GM23338 (cell line): ENCODE measurements around the gene TARBP2. TPM values are rescaled to one million over a fixed set of nuclear protein-coding genes. Genes with fewer than 3 reads are reported as not detected.

Experiments
- ATAC-seq: fragments of 200-7000 bp; cut with Tn5 transposase; 3 replicates; pipeline ENCODE4 v1.9.1; 2020
- DNase-seq: peaks from one replicate; pipeline ENCODE4 v3.0.0-alpha.2; 2015; ENCODE audit warnings: low spot score
- H2AFZ ChIP-seq: fragments of 200-600 bp; sonication (generic); 2 replicates; pipeline ENCODE4 v1.8.0; 2016; ENCODE audit warnings: antibody characterized with exemption, mild to moderate bottlenecking, moderate library complexity
- H3F3A ChIP-seq: fragments of 200-600 bp; sonication (generic); replicated peaks from 2 replicates; pipeline ENCODE4 v1.8.0; 2017; ENCODE audit warnings: antibody characterized with exemption, mixed run types, low read depth
- H3K27ac ChIP-seq: fragments of 200-600 bp; sonication (generic); 2 replicates; pipeline ENCODE4 v1.6.1; 2016; ENCODE audit warnings: low read depth
- H3K27me3 ChIP-seq: fragments of 200-600 bp; sonication (generic); 2 replicates; pipeline ENCODE4 v1.8.0; 2016; ENCODE audit warnings: mild to moderate bottlenecking, mixed run types, moderate library complexity; ENCODE audit not compliant: insufficient read depth
- H3K36me3 ChIP-seq: fragments of 200-600 bp; sonication (generic); 2 replicates; pipeline ENCODE4 v1.8.0; 2016; ENCODE audit warnings: mild to moderate bottlenecking; ENCODE audit not compliant: insufficient read depth
- H3K4me1 ChIP-seq: fragments of 200-600 bp; sonication (generic); 2 replicates; pipeline ENCODE4 v1.8.0; 2016; ENCODE audit warnings: mild to moderate bottlenecking, moderate library complexity; ENCODE audit not compliant: insufficient read depth
- H3K4me2 ChIP-seq: fragments of 200-600 bp; sonication (generic); 2 replicates; pipeline ENCODE4 v1.7.1; 2017; ENCODE audit warnings: mixed run types
- H3K4me3 ChIP-seq: fragments of 200-600 bp; sonication (generic); 2 replicates; pipeline ENCODE4 v1.6.1; 2016; ENCODE audit warnings: mixed run types
- H3K79me2 ChIP-seq: fragments of 200-600 bp; sonication (generic); replicated peaks from 2 replicates; pipeline ENCODE4 v1.8.0; 2017; ENCODE audit warnings: mild to moderate bottlenecking; ENCODE audit not compliant: insufficient read depth
- H3K9me2 ChIP-seq: fragments of 200-600 bp; sonication (generic); 2 replicates; pipeline ENCODE4 v1.8.0; 2017; ENCODE audit not compliant: insufficient read depth
- H4K20me1 ChIP-seq: fragments of 200-600 bp; sonication (generic); replicated peaks from 2 replicates; pipeline ENCODE4 v1.8.0; 2017; ENCODE audit warnings: mild to moderate bottlenecking; ENCODE audit not compliant: insufficient read depth
- H3K27ac Mint-ChIP-seq: 2 replicates; pipeline ENCODE4 v1.8.0; 2020; ENCODE audit warnings: inconsistent platforms, mild to moderate bottlenecking, moderate library complexity, mixed read lengths
- H3K27me3 Mint-ChIP-seq: 3 replicates; pipeline ENCODE4 v1.8.0; 2022; ENCODE audit warnings: low read depth, mild to moderate bottlenecking, moderate library complexity, mixed read lengths, inconsistent platforms; ENCODE audit not compliant: insufficient read depth, poor library complexity
- H3K36me3 Mint-ChIP-seq: 3 replicates; pipeline ENCODE4 v1.8.0; 2021; ENCODE audit warnings: low read depth, mild to moderate bottlenecking, inconsistent platforms, moderate library complexity, mixed read lengths
- H3K4me1 Mint-ChIP-seq: 3 replicates; pipeline ENCODE4 v1.8.0; 2020; ENCODE audit warnings: mild to moderate bottlenecking, inconsistent platforms, mixed read lengths
- H3K4me3 Mint-ChIP-seq: 3 replicates; pipeline ENCODE4 v1.8.0; 2021; ENCODE audit warnings: moderate library complexity, mild to moderate bottlenecking, inconsistent platforms, mixed read lengths
- H3K9me3 Mint-ChIP-seq: 3 replicates; pipeline ENCODE4 v1.8.0; 2020; ENCODE audit warnings: moderate library complexity, mild to moderate bottlenecking, inconsistent platforms, mixed read lengths
- CREB1 ChIP-seq: fragments of 250-450 bp; sonication (Bioruptor Pico); IDR thresholded peaks from 2 replicates; pipeline ENCODE4 v1.5.0; 2020; ENCODE audit warnings: low read depth, mild to moderate bottlenecking, moderate library complexity
- EZH2 ChIP-seq: fragments of 200-600 bp; sonication (generic); IDR thresholded peaks from one replicate; pipeline ENCODE4 v1.8.0; 2017; ENCODE audit warnings: antibody characterized with exemption, mild to moderate bottlenecking, low read depth; ENCODE audit not compliant: unreplicated experiment
- EZH2phosphoT487 ChIP-seq: fragments of 200-600 bp; sonication (generic); IDR thresholded peaks from one replicate; pipeline ENCODE4 v1.8.1; 2018; ENCODE audit warnings: antibody characterized with exemption; ENCODE audit not compliant: unreplicated experiment
- JUNB ChIP-seq: IDR thresholded peaks from one replicate; pipeline ENCODE4 v1.6.1; 2016; ENCODE audit warnings: antibody characterized with exemption; ENCODE audit not compliant: unreplicated experiment
- NANOG ChIP-seq: IDR thresholded peaks from 2 replicates; pipeline ENCODE4 v1.6.1; 2016; ENCODE audit warnings: antibody characterized with exemption, borderline replicate concordance
- POLR2AphosphoS5 ChIP-seq: IDR thresholded peaks from 2 replicates; pipeline ENCODE4 v1.6.1; 2016; ENCODE audit warnings: antibody characterized with exemption, low read depth
- STAT1 ChIP-seq: IDR thresholded peaks from one replicate; pipeline ENCODE4 v1.6.1; 2016; ENCODE audit warnings: antibody characterized with exemption; ENCODE audit not compliant: unreplicated experiment
- ZNF114 ChIP-seq: fragments of 250-450 bp; sonication (Bioruptor Pico); IDR thresholded peaks from 2 replicates; pipeline ENCODE4 v1.5.0; 2020; ENCODE audit warnings: mild to moderate bottlenecking, moderate library complexity
- ZNF331 ChIP-seq: fragments of 250-450 bp; sonication (Bioruptor Pico); IDR thresholded peaks from 2 replicates; pipeline ENCODE4 v1.5.0; 2020; ENCODE audit warnings: low read depth, mild to moderate bottlenecking, moderate library complexity
- polyA plus RNA-seq: library from polyadenylated mRNA; unstranded; fragments of >200 nt; fragmentation: Nextera tagmentation; extraction: Ambion mirVana; gene quantifications from 2 replicates; pipeline ENCODE4 v1.2.1, GENCODE V29; 2016
- total RNA-seq: library from RNA; depleted of rRNA; stranded (reverse); fragments of >200 nt; shearing (Covaris generic); gene quantifications from 2 replicates; pipeline ENCODE4 v1.2.3, GENCODE V29; 2014
- TF ChIP-seq, protein P1 (sequence below): IDR thresholded peaks from one replicate; pipeline ENCODE4 v1.6.1; 2018; ENCODE audit warnings: antibody characterized with exemption; ENCODE audit not compliant: unreplicated experiment
- TF ChIP-seq, protein P2 (sequence below), 2 experiments: fragments of 200-600 bp in 1 of 2; sonication (generic) in 1 of 2; conservative IDR thresholded peaks; 2 replicates each; pipeline versions ENCODE4 v1.5.1 to v1.6.1; 2016 to 2017; ENCODE audit warnings: antibody characterized with exemption in 2 of 2, low read depth in 2 of 2, mild to moderate bottlenecking in 2 of 2, moderate library complexity in 1 of 2
- TF ChIP-seq, protein P3 (sequence below): fragments of 250-450 bp; sonication (Bioruptor Pico); IDR thresholded peaks from 2 replicates; pipeline ENCODE4 v1.5.0; 2020; ENCODE audit warnings: mild to moderate bottlenecking, moderate library complexity
- TF ChIP-seq, protein P4 (sequence below): IDR thresholded peaks from 2 replicates; pipeline ENCODE4 v1.6.1; 2016; ENCODE audit warnings: antibody characterized with exemption

Gene TARBP2
- total and polyA plus RNA-seq, 2 experiments from 2014 or later = 57.0 to 83.4 TPM

DNA sequence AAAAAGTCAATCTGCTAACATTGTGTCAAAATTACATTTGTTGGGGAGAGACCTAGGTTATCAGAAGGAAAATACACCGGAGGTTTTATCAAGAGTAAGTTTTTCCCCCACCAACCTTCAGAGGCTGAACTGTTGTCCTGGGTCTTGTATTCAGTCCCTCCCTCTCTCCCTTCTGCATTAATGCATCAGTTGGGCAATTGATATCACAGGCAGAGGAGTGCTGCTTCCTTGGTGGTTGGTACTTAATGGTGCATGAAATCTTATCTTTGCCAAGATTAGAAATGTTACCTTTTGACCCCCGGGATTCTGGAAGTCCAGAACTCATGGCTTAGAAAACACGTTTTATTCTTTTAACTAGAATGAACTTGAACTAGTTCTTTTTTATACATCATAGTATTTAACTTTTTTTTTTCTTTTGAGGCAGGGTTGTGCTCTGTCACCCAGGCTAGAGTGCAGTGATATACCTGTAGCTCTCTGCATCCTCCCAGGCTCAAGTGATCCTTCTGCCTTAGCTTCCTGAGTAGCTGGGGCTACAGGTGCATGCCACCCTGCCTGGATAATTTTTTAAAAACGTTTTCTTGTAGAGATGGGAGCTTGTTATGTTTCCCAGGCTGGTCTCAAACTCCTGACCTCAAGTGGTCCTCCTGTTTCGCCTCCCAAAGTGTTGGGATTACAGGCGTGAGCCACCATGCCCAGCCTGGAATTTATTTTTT lies 44.3 kb upstream of the TARBP2 start:
- H3K36me3 ChIP-seq = peaks cover 82% of the 10 kb centered on the region
- H3K9me3 Mint-ChIP-seq = no peaks in the 10 kb centered on the region

More for the DNA sequence above, 44.3 kb upstream of the TARBP2 start:
- Histone ChIP-seq H3F3A (peaks cover 50% of the 10 kb centered on the region), H3K9me2 (no peaks in the 10 kb centered on the region), H4K20me1 (peaks cover 86% of the 10 kb centered on the region), H3K4me2 (no peak overlapping the region), H3K4me3 (no peak overlapping the region), H3K27ac (no peak overlapping the region), H2AFZ (no peak overlapping the region), H3K4me1 (peaks cover 9% of the 10 kb centered on the region; the same call in 1 of the 2 replicates), H3K79me2 (peaks cover 97% of the 10 kb centered on the region), H3K27me3 (no peaks in the 10 kb centered on the region)
- Mint-ChIP-seq H3K36me3 (peaks cover 91% of the 10 kb centered on the region), H3K27ac (no peak overlapping the region), H3K27me3 (peaks cover 18% of the 10 kb centered on the region), H3K4me3 (no peak overlapping the region), H3K4me1 (peaks cover 45% of the 10 kb centered on the region)
- TF ChIP-seq STAT1 (no peak), JUNB (no peak), POLR2AphosphoS5 (no peak), ZNF114 (no peak), ZNF331 (no peak), EZH2phosphoT487 (no peak), CREB1 (no peak), EZH2 (no peak), NANOG (no peak)
- TF ChIP-seq, protein P1, sequence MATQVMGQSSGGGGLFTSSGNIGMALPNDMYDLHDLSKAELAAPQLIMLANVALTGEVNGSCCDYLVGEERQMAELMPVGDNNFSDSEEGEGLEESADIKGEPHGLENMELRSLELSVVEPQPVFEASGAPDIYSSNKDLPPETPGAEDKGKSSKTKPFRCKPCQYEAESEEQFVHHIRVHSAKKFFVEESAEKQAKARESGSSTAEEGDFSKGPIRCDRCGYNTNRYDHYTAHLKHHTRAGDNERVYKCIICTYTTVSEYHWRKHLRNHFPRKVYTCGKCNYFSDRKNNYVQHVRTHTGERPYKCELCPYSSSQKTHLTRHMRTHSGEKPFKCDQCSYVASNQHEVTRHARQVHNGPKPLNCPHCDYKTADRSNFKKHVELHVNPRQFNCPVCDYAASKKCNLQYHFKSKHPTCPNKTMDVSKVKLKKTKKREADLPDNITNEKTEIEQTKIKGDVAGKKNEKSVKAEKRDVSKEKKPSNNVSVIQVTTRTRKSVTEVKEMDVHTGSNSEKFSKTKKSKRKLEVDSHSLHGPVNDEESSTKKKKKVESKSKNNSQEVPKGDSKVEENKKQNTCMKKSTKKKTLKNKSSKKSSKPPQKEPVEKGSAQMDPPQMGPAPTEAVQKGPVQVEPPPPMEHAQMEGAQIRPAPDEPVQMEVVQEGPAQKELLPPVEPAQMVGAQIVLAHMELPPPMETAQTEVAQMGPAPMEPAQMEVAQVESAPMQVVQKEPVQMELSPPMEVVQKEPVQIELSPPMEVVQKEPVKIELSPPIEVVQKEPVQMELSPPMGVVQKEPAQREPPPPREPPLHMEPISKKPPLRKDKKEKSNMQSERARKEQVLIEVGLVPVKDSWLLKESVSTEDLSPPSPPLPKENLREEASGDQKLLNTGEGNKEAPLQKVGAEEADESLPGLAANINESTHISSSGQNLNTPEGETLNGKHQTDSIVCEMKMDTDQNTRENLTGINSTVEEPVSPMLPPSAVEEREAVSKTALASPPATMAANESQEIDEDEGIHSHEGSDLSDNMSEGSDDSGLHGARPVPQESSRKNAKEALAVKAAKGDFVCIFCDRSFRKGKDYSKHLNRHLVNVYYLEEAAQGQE = no peak
- TF ChIP-seq, protein P2, sequence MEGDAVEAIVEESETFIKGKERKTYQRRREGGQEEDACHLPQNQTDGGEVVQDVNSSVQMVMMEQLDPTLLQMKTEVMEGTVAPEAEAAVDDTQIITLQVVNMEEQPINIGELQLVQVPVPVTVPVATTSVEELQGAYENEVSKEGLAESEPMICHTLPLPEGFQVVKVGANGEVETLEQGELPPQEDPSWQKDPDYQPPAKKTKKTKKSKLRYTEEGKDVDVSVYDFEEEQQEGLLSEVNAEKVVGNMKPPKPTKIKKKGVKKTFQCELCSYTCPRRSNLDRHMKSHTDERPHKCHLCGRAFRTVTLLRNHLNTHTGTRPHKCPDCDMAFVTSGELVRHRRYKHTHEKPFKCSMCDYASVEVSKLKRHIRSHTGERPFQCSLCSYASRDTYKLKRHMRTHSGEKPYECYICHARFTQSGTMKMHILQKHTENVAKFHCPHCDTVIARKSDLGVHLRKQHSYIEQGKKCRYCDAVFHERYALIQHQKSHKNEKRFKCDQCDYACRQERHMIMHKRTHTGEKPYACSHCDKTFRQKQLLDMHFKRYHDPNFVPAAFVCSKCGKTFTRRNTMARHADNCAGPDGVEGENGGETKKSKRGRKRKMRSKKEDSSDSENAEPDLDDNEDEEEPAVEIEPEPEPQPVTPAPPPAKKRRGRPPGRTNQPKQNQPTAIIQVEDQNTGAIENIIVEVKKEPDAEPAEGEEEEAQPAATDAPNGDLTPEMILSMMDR (conservative IDR thresholded peaks at IDR 0.05; ENCODE audit: low read depth in 2 of 2) = no peak
- TF ChIP-seq, protein P3, sequence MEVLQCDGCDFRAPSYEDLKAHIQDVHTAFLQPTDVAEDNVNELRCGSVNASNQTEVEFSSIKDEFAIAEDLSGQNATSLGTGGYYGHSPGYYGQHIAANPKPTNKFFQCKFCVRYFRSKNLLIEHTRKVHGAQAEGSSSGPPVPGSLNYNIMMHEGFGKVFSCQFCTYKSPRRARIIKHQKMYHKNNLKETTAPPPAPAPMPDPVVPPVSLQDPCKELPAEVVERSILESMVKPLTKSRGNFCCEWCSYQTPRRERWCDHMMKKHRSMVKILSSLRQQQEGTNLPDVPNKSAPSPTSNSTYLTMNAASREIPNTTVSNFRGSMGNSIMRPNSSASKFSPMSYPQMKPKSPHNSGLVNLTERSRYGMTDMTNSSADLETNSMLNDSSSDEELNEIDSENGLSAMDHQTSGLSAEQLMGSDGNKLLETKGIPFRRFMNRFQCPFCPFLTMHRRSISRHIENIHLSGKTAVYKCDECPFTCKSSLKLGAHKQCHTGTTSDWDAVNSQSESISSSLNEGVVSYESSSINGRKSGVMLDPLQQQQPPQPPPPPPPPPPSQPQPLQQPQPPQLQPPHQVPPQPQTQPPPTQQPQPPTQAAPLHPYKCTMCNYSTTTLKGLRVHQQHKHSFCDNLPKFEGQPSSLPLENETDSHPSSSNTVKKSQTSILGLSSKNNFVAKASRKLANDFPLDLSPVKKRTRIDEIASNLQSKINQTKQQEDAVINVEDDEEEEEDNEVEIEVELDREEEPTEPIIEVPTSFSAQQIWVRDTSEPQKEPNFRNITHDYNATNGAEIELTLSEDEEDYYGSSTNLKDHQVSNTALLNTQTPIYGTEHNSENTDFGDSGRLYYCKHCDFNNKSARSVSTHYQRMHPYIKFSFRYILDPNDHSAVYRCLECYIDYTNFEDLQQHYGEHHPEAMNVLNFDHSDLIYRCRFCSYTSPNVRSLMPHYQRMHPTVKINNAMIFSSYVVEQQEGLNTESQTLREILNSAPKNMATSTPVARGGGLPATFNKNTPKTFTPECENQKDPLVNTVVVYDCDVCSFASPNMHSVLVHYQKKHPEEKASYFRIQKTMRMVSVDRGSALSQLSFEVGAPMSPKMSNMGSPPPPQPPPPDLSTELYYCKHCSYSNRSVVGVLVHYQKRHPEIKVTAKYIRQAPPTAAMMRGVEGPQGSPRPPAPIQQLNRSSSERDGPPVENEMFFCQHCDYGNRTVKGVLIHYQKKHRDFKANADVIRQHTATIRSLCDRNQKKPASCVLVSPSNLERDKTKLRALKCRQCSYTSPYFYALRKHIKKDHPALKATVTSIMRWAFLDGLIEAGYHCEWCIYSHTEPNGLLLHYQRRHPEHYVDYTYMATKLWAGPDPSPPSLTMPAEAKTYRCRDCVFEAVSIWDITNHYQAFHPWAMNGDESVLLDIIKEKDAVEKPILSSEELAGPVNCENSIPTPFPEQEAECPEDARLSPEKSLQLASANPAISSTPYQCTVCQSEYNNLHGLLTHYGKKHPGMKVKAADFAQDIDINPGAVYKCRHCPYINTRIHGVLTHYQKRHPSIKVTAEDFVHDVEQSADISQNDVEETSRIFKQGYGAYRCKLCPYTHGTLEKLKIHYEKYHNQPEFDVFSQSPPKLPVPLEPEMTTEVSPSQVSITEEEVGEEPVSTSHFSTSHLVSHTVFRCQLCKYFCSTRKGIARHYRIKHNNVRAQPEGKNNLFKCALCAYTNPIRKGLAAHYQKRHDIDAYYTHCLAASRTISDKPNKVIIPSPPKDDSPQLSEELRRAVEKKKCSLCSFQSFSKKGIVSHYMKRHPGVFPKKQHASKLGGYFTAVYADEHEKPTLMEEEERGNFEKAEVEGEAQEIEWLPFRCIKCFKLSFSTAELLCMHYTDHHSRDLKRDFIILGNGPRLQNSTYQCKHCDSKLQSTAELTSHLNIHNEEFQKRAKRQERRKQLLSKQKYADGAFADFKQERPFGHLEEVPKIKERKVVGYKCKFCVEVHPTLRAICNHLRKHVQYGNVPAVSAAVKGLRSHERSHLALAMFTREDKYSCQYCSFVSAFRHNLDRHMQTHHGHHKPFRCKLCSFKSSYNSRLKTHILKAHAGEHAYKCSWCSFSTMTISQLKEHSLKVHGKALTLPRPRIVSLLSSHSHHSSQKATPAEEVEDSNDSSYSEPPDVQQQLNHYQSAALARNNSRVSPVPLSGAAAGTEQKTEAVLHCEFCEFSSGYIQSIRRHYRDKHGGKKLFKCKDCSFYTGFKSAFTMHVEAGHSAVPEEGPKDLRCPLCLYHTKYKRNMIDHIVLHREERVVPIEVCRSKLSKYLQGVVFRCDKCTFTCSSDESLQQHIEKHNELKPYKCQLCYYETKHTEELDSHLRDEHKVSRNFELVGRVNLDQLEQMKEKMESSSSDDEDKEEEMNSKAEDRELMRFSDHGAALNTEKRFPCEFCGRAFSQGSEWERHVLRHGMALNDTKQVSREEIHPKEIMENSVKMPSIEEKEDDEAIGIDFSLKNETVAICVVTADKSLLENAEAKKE (CRISPR knock-in tag) = no peak
- TF ChIP-seq, protein P4, sequence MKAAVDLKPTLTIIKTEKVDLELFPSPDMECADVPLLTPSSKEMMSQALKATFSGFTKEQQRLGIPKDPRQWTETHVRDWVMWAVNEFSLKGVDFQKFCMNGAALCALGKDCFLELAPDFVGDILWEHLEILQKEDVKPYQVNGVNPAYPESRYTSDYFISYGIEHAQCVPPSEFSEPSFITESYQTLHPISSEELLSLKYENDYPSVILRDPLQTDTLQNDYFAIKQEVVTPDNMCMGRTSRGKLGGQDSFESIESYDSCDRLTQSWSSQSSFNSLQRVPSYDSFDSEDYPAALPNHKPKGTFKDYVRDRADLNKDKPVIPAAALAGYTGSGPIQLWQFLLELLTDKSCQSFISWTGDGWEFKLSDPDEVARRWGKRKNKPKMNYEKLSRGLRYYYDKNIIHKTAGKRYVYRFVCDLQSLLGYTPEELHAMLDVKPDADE = no peak
- no peak for DNase-seq
- no peak for ATAC-seq
